ENCODE measurements around the gene C15orf40.
"Not testable (repeated sequence)": the region's sequence is repeated elsewhere in the genome, so short reads cannot be mapped to it uniquely, and the experiment has no call there.

The C15orf40 gene

GRCh38 chr15:82950746-82951370 lies 60.6 kb downstream of the C15orf40 start:
- DNase-seq, result no peak

GRCh38 chr15:82950295-82950694 lies 61.1 kb downstream of the C15orf40 start:
- DNase-seq, result no peak

- no peak for DNase-seq
Observed at GRCh38 chr15:82946155-82946701, 65.2 kb downstream of the C15orf40 start.

- DNase-seq, result no peak
Observed at GRCh38 chr15:82945326-82945725, 66.1 kb downstream of the C15orf40 start.

GRCh38 chr15:82944821-82945220 lies 66.6 kb downstream of the C15orf40 start:
- DNase-seq, result no peak

- no peak for DNase-seq
Observed at GRCh38 chr15:82944056-82944455, 67.4 kb downstream of the C15orf40 start.

GRCh38 chr15:82943176-82943575 lies 68.3 kb downstream of the C15orf40 start:
- DNase-seq, result no peak

GRCh38 chr15:82942691-82943090 lies 68.7 kb downstream of the C15orf40 start:
- DNase-seq, result no peak

GRCh38 chr15:82939678-82940077 lies 71.8 kb downstream of the C15orf40 start:
- DNase-seq, result not testable (repeated sequence)
